GM12878 (cell line): ENCODE data around the gene OTUB2. TPM values are rescaled to one million over a fixed set of nuclear protein-coding genes. Genes with fewer than 3 reads are reported as not detected.

Experiments
- ATAC-seq: fragments of 200-7000 bp; cut with Tn5 transposase; 3 replicates; pipeline ENCODE4 v1.9.1; 2020; ENCODE audit warnings: mild to moderate bottlenecking, moderate library complexity
- BruUV-seq: library from RNA; stranded (reverse); fragments of 400-500 nt; replicated peaks from 2 replicates; lab custom pipeline; 2021; lab: Mats Ljungman, UMichigan
- CTCF ChIA-PET: fragments of 300-600 bp; sonication (Branson Sonifier 250); formaldehyde crosslinking; extraction: SDS; loops from one replicate; lab custom pipeline; 2021; ENCODE audit warnings: inconsistent platforms; lab: Yijun Ruan, JAX
- POLR2A ChIA-PET: fragments of 350-600 bp; formaldehyde crosslinking; extraction: SDS; loops from one replicate; lab custom pipeline; 2021; ENCODE audit warnings: inconsistent platforms; lab: Charles Lee
- RAD21 ChIA-PET: fragments of 300-600 bp; sonication (Branson Sonifier 250); formaldehyde crosslinking; loops from one replicate; lab custom pipeline; 2023; ENCODE audit warnings: antibody characterized with exemption; ENCODE audit not compliant: unreplicated experiment; lab: Charles Lee
- SMC1A ChIA-PET: fragments of 300-600 bp; sonication (Branson Sonifier 250); formaldehyde crosslinking; loops from one replicate; lab custom pipeline; 2023; ENCODE audit not compliant: unreplicated experiment, uncharacterized antibody; lab: Charles Lee
- DNase-seq: peaks from one replicate; pipeline ENCODE4 v3.0.0-alpha.2; 2011; ENCODE audit warnings: low read depth, low spot score
- FAIRE-seq: peaks from 3 replicates; lab custom pipeline; 2011; peaks lifted over from hg19 to GRCh38; lab: Jason Lieb, UNC
- H2AFZ ChIP-seq: 2 replicates; pipeline ENCODE4 v1.6.0; 2011; ENCODE audit warnings: low read depth, low read length, control low read depth; ENCODE audit not compliant: control insufficient read depth
- H3K27ac ChIP-seq: 2 replicates; pipeline ENCODE4 v1.5.1; 2011; ENCODE audit warnings: control low read depth; ENCODE audit not compliant: control insufficient read depth, insufficient read depth
- H3K27me3 ChIP-seq, 2 experiments: replicated peaks in 1 of 2; 2 replicates each; pipeline versions ENCODE4 v1.6.0 to v1.6.1; 2011; ENCODE audit warnings: low read length in 1 of 2; ENCODE audit not compliant: control insufficient read depth in 2 of 2, insufficient read depth in 2 of 2
- H3K36me3 ChIP-seq, 2 experiments: 2 replicates each; pipeline ENCODE4 v1.5.1; 2011; ENCODE audit warnings: low read length in 1 of 2; ENCODE audit not compliant: control insufficient read depth in 2 of 2, insufficient read depth in 2 of 2
- H3K4me1 ChIP-seq: 2 replicates; pipeline ENCODE4 v1.6.1; 2011; ENCODE audit warnings: mild to moderate bottlenecking, low read length, moderate library complexity, mixed read lengths; ENCODE audit not compliant: control insufficient read depth, insufficient read depth
- H3K4me2 ChIP-seq: 2 replicates; pipeline ENCODE4 v1.6.0; 2011; ENCODE audit warnings: control low read depth; ENCODE audit not compliant: control insufficient read depth, insufficient read depth
- H3K4me3 ChIP-seq: fragments of 200-600 bp; sonication (generic); 2 replicates; pipeline ENCODE4 v1.5.1; 2016
- H3K79me2 ChIP-seq: 2 replicates; pipeline ENCODE4 v1.6.0; 2011; ENCODE audit warnings: low read length; ENCODE audit not compliant: control insufficient read depth, insufficient read depth
- H3K9ac ChIP-seq: 2 replicates; pipeline ENCODE4 v1.8.0; 2011; ENCODE audit warnings: low read length, control low read depth, mixed read lengths; ENCODE audit not compliant: control insufficient read depth, insufficient read depth
- H3K9me3 ChIP-seq: replicated peaks from 3 replicates; pipeline ENCODE4 v1.5.1; 2011; ENCODE audit warnings: mild to moderate bottlenecking, low read length; ENCODE audit not compliant: control insufficient read depth, insufficient read depth
- H4K20me1 ChIP-seq: 2 replicates; pipeline ENCODE4 v1.6.0; 2011; ENCODE audit not compliant: control insufficient read depth, insufficient read depth
- BACH1 ChIP-seq: fragments of 450-650 bp; IDR thresholded peaks from 2 replicates; pipeline ENCODE4 v1.6.1; 2017; ENCODE audit warnings: mild to moderate bottlenecking, borderline replicate concordance
- IKZF2 ChIP-seq, 2 experiments: fragments of 450-650 bp; IDR thresholded peaks; 2 replicates each; pipeline ENCODE4 v1.6.1; 2017; ENCODE audit warnings: mild to moderate bottlenecking in 2 of 2, moderate library complexity in 2 of 2
- MEF2A ChIP-seq: IDR thresholded peaks from 2 replicates; pipeline ENCODE4 v1.6.1; 2011; ENCODE audit warnings: low read depth, mild to moderate bottlenecking, low read length, moderate library complexity; ENCODE audit not compliant: insufficient read depth
- MEF2B ChIP-seq: fragments of 450-650 bp; IDR thresholded peaks from 2 replicates; pipeline ENCODE4 v1.6.1; 2018; ENCODE audit warnings: mild to moderate bottlenecking, moderate library complexity; ENCODE audit not compliant: partially characterized antibody, poor library complexity, severe bottlenecking
- ZNF274 ChIP-seq: IDR thresholded peaks from one replicate; pipeline ENCODE4 v1.8.0; 2011; ENCODE audit not compliant: insufficient read length, insufficient read depth
- ZZZ3 ChIP-seq: IDR thresholded peaks from 2 replicates; pipeline ENCODE4 v1.6.1; 2011; ENCODE audit warnings: low read depth; ENCODE audit not compliant: control insufficient read depth, insufficient read length
- WGBS: methylation state at CpG from one replicate; pipeline ENCODE4 v1.1.6; 2016; ENCODE audit warnings: low lambda C conversion rate; ENCODE audit not compliant: insufficient replicate concordance, insufficient coverage; ENCODE audit errors: missing lambda C conversion rate; 5-methylcytosine and 5-hydroxymethylcytosine counted together
- in situ Hi-C: fragments of 300-500 bp; cut with MboI; formaldehyde crosslinking; loops from 9 replicates; pipeline ENCODE4 v1.14.3; 2018; ENCODE audit warnings: mixed read lengths
- intact Hi-C: fragments of 100-400 bp; cut with micrococcal nuclease; formaldehyde crosslinking; loops from one replicate; pipeline ENCODE4 v1.14.2; 2022; ENCODE audit not compliant: unreplicated experiment
- polyA plus RNA-seq, 11 experiments: library from polyadenylated mRNA; depleted of rRNA in 4 of 11; unstranded in 6 of 11; stranded (reverse) in 5 of 11; fragments of >200 nt; fragmentation: Nextera tagmentation in 4 of 11; fragmentation: Illumina TruSeq in 1 of 11; extraction: Ambion mirVana in 4 of 11; extraction: Trizol in 1 of 11; gene quantifications; 1 replicate in 1 of 11; 2 replicates in 10 of 11; pipeline versions ENCODE4 v1.2.1 to v1.2.3, GENCODE V29; 2011 to 2016; ENCODE audit warnings: inconsistent platforms in 2 of 11, missing spikeins in 2 of 11, low read depth in 1 of 11
- total RNA-seq, 4 experiments: library from RNA; depleted of rRNA in 3 of 4; stranded (reverse); fragments of >200 nt in 3 of 4; fragmentation: Illumina TruSeq in 1 of 4; extraction: Trizol in 1 of 4; gene quantifications; 2 replicates each; pipeline versions ENCODE4 v1.2.1 to v1.2.3, GENCODE V29; 2013 to 2021

Gene OTUB2
- total and polyA plus RNA-seq, 10 of the 15 experiments (the other 5 are each of a cell fraction or from before 2014, with no cell fraction given): 0.05 to 0.82 (median 0.43) TPM

DNA sequence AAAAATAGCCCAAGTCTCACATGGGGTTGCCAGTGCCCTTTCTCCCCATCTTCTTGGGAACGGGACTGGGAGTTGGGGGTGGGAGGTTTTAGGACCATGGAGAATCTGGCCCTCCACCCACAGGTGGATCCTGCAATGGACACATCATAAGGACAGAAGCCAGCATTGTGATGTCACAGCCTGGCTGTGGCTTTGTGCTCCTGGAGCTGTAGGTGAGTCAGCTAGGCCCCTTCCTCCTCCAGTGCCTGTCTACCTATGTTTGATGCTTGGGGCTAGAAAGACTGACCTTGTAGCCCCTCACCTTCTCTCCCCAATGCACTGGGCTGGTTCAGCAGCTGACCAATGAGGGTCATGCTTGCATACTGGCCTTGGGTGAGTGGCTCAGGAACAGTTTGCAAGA, 29.1 kb upstream of the OTUB2 start, which contains the start of gene CCDC197:
TSS of gene CCDC197 (plus strand) at position 220 of the 400 bp plus-strand sequence. CDS start 831 bp downstream, outside the sequence.
- Histone ChIP-seq H3K9ac (no peak within 1 kb of the TSS), H3K36me3 (no peaks in the 10 kb centered on the region), H2AFZ (no peak within 1 kb of the TSS), H3K9me3 (no peaks in the 10 kb centered on the region), H3K27ac (no peak within 1 kb of the TSS), H3K79me2 (no peaks in the 10 kb centered on the region), H3K4me1 (peaks cover 26% of the 10 kb centered on the region), H3K4me2 (no peak within 1 kb of the TSS), H3K27me3 (no peaks in the 10 kb centered on the region), H4K20me1 (no peaks in the 10 kb centered on the region), H3K4me3 (no peak within 1 kb of the TSS)
- intact Hi-C loops: no loop called here
- SMC1A ChIA-PET: interaction anchor here (0.6 to 7.3 kb wide), 9 partner anchors 11 to 59 kb away, joined by 3 to 180 read pairs (median 6); partner anchors contain the start of gene ASB2
- ATAC-seq (no peak), FAIRE-seq (no peak), DNase-seq (no peak)
- WGBS: 0% methylated on average over 1 of the region's 1 CpG
- TF ChIP-seq MEF2B: no peak
- no peak for TF ChIP-seq MEF2A
- no peak for TF ChIP-seq IKZF2 (IDR thresholded peaks at IDR 0.05)
- TF ChIP-seq BACH1: no peak
- no peak for TF ChIP-seq ZNF274
- no peak for TF ChIP-seq ZZZ3
- no TSS peak for BruUV-seq
- in situ Hi-C loops: no loop called here
- RAD21 ChIA-PET: interaction anchor here (1.3 to 9.3 kb wide), 6 partner anchors 13 to 57 kb away, joined by 3 to 344 read pairs (median 5); partner anchors contain the start of gene ASB2
- CTCF ChIA-PET: interaction anchor here (0.6 to 16.9 kb wide), 6 partner anchors 12 to 135 kb away, joined by 3 to 541 read pairs (median 31); partner anchors contain the start of genes ASB2 and IFI27
- POLR2A ChIA-PET: interaction anchor here (0.6 to 2.2 kb wide), 5 partner anchors 15 to 183 kb away, joined by 3 to 9 read pairs (median 4); no protein-coding TSS in a partner anchor
